ENCODE results near the gene ERC1. TPM values are rescaled to one million over a fixed set of nuclear protein-coding genes. Genes with fewer than 3 reads are reported as not detected.
"Not testable (repeated sequence)": the region's sequence is repeated elsewhere in the genome, so short reads cannot be mapped to it uniquely, and the experiment has no call there.

The ERC1 gene
- total RNA-seq, 4 donors from 2014 or later = 58.0 to 83.2 (median 73.5) TPM

DNA sequence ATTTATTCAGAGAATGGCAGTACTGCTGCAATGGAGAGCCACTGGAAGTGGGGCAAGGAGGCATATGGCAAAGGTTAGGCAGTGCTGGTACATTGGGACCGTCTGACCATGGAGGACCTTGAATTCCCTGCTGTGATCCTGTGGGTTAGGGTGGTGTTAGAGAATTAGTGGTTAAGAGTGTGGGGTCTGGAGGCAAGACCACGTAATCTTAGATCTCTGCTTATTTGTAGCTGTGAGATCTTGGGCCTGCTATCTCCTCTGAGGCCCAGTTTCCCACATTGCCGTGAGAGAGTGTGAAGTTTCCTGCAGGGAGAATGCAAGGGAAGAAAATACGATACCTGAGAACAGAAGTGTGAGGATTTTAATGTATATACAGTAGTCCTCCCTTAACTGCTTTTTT is 147.7 kb downstream of the ERC1 start:
- Histone ChIP-seq H3K36me3 (peaks cover 0 to 9% (median 0%) of the 10 kb centered on the region in 3 donors), H3K4me3 (no peak overlapping the region), H3K9me3 (no peaks in the 10 kb centered on the region), H3K4me1 (no peaks in the 10 kb centered on the region), H3K27ac (no peak overlapping the region), H3K27me3 (no peaks in the 10 kb centered on the region)
- no peak for DNase-seq (ENCODE audit: low spot score in 2 of 2)
- TF ChIP-seq POLR2A (IDR thresholded peaks at IDR 0.05) = no peak
- no peak for TF ChIP-seq EP300 (IDR thresholded peaks at IDR 0.05)
- TF ChIP-seq CTCF (IDR thresholded peaks at IDR 0.05) = no peak
- WGBS, 2 donors = 91 to 93% methylated on average over 4 of the region's 4 CpGs

DNA sequence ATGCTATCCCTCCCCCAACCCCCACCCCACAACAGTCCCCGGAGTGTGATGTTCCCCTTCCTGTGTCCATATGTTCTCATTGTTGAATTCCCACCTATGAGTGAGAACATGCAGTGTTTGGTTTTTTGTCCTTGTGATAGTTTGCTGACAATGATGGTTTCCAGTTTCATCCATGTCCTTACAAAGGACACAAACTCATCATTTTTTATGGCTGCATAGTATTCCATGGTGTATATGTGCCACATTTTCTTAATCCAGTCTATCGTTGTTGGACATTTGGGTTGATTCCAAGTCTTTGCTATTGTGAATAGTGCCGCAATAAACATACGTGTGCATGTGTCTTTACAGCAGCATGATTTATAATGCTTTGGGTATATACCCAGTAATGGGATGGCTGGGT is 155.7 kb downstream of the ERC1 start:
- H3K4me1 ChIP-seq; DNase-seq (ENCODE audit: low spot score in 2 of 2); H3K27me3 ChIP-seq; H3K9me3 ChIP-seq; H3K27ac ChIP-seq; H3K4me3 ChIP-seq: not testable (repeated sequence)
- WGBS, 2 donors = 88 to 97% methylated on average over 4 of the region's 4 CpGs
- peaks cover 0 to 20% (median 0%) of the 10 kb centered on the region in 3 donors for H3K36me3 ChIP-seq

DNA sequence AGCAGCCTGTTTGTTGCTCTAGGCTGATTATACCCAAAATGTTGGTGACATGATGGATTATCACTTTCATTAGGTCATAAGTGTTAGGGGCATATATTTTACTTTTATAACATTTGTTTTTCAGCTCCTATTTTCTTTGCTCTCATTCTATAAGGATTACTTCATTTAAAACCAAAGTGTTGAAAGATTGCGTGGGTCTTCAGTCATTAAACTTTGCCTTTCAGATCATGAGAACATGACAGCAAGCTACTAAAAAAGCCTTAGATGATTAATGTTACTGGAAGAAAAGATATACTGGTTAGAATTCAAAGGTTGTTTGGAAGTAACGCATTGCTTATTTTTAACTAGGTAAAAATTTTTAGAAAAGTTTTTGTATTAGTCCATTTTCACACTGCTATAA is 156.8 kb downstream of the ERC1 start:
- Histone ChIP-seq H3K9me3 (no peaks in the 10 kb centered on the region), H3K4me1 (no peaks in the 10 kb centered on the region), H3K27ac (no peak overlapping the region), H3K36me3 (peaks cover 0 to 27% (median 0%) of the 10 kb centered on the region in 3 donors), H3K4me3 (no peak overlapping the region), H3K27me3 (no peaks in the 10 kb centered on the region)
- no peak for DNase-seq (ENCODE audit: low spot score in 2 of 2)
- 72 to 75% methylated on average over 2 of the region's 2 CpGs for WGBS, 2 donors
- TF ChIP-seq CTCF (IDR thresholded peaks at IDR 0.05) (no peak), EP300 (IDR thresholded peaks at IDR 0.05) (no peak), POLR2A (IDR thresholded peaks at IDR 0.05) (no peak)

DNA sequence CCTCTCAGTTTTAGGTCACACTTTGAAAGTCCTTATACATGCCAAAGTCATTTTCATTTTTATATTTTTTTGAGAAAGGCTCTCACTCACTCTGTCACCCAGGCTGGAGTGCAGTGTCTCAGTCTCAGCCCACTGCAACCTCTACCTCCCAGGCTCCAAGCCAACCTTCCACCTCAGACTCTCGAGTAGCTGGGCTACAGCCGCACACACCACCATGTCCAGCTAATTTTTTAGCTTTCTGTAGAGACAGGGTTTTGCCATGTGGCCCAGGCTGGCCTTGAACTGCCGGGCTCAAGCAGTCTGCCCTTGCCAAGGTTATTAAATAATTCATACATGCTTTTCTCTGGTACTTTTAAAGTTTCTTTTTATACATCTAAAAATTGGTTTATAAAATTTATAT is 166.0 kb downstream of the ERC1 start:
- TF ChIP-seq EP300 (IDR thresholded peaks at IDR 0.05) = no peak
- no peak for TF ChIP-seq POLR2A (IDR thresholded peaks at IDR 0.05)
- no peak for TF ChIP-seq CTCF (IDR thresholded peaks at IDR 0.05)
- Histone ChIP-seq H3K9me3 (no peaks in the 10 kb centered on the region), H3K27ac (no peak overlapping the region), H3K4me3 (no peak overlapping the region), H3K4me1 (peaks cover 0 to 10% (median 0%) of the 10 kb centered on the region in 4 donors), H3K27me3 (no peaks in the 10 kb centered on the region), H3K36me3 (peaks cover 0 to 37% (median 0%) of the 10 kb centered on the region in 3 donors)
- DNase-seq (ENCODE audit: low spot score in 2 of 2) = no peak
- WGBS, 2 donors = 72 to 87% methylated on average over 3 of the region's 3 CpGs

DNA sequence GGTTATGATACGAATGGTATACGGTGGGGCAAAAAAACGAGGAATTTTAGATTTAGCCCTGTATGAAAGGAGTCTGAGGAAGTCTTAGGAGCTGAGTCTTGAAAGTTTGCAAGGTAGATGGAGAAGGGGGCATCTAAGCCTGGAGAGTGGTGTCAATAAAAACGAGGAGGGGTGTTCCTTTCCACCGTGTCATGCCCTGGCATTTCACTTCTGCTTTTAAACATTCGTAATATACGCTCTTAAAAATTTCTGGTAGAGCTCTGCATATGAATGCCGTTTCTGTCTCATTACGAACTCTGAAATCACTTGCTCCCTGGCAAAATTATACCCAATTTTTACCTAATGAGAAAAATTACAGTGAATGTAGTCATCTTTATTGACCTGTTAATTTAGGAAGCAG is 170.2 kb downstream of the ERC1 start:
- no peak for DNase-seq (ENCODE audit: low spot score in 2 of 2)
- TF ChIP-seq EP300 (IDR thresholded peaks at IDR 0.05) (no peak), POLR2A (IDR thresholded peaks at IDR 0.05) (no peak), CTCF (IDR thresholded peaks at IDR 0.05) (no peak)
- 85 to 93% methylated on average over 9 of the region's 9 CpGs for WGBS, 2 donors
- peaks cover 0 to 8% (median 0%) of the 10 kb centered on the region in 3 donors for H3K36me3 ChIP-seq
- no peaks in the 10 kb centered on the region for H3K27me3 ChIP-seq
- peaks cover 0 to 10% (median 0%) of the 10 kb centered on the region in 4 donors for H3K4me1 ChIP-seq
- no peaks in the 10 kb centered on the region for H3K9me3 ChIP-seq
- no peak overlapping the region for H3K27ac ChIP-seq
- H3K4me3 ChIP-seq = no peak overlapping the region

Data from tibial nerve (tissue), 4 donors.